ENCODE measurements around the gene HIVEP1.

GRCh38 chr6:12186528-12186927, 174.4 kb downstream of the HIVEP1 start:
- TF ChIP-seq HDGF (IDR thresholded peaks at IDR 0.05; ENCODE audit: borderline replicate concordance), result no peak
- TF ChIP-seq FOXK2 (IDR thresholded peaks at IDR 0.05), result no peak
- TF ChIP-seq NFRKB (IDR thresholded peaks at IDR 0.05), result no peak
- no peak for TF ChIP-seq BHLHE40 (IDR thresholded peaks at IDR 0.05; ENCODE audit: borderline replicate concordance)
- no peak for TF ChIP-seq SUZ12 (IDR thresholded peaks at IDR 0.05)
- TF ChIP-seq CTBP1 (IDR thresholded peaks at IDR 0.05; ENCODE audit: borderline replicate concordance), result no peak
- TF ChIP-seq L3MBTL2 (conservative IDR thresholded peaks at IDR 0.05), result no peak
- no peak for TF ChIP-seq ARNT (IDR thresholded peaks at IDR 0.05)
- no peak for TF ChIP-seq ZNF384 (IDR thresholded peaks at IDR 0.05)
- no peak for TF ChIP-seq FOXA1 (IDR thresholded peaks at IDR 0.05)
- TF ChIP-seq ELF4 (IDR thresholded peaks at IDR 0.05), result no peak
- TF ChIP-seq SP1 (IDR thresholded peaks at IDR 0.05), result no peak
- no peak for TF ChIP-seq TARDBP (IDR thresholded peaks at IDR 0.05)
- TF ChIP-seq FOXM1 (IDR thresholded peaks at IDR 0.05; ENCODE audit: borderline replicate concordance), result no peak
